Activated CD4-positive, alpha-beta T cell treated with anti-CD3 and anti-CD28 coated beads, Interleukin-10, Interleukin-2, amounts not matched to agents 100 ng/mL and 50 ng/mL, durations not matched to agents 16 hours and 8 hours (primary cell): ENCODE measurements around the gene KIF22.
A peak's percentile ranks its signal among the peaks of the same experiment; 100 is the strongest.

Experiments
- DNase-seq: peaks from one replicate; pipeline ENCODE4 v3.0.0-alpha.2; 2020

The KIF22 gene

GRCh38 chr16:29843931-29844330 lies 53.4 kb downstream of the KIF22 start:
- no peak for DNase-seq

GRCh38 chr16:29844575-29845331 lies 54.2 kb downstream of the KIF22 start:
- no peak for DNase-seq

GRCh38 chr16:29845656-29846055 lies 55.1 kb downstream of the KIF22 start:
- DNase-seq, result no peak

GRCh38 chr16:29848420-29849297 lies 58.1 kb downstream of the KIF22 start:
- peak; percentile 88 for DNase-seq

GRCh38 chr16:29849505-29849904 lies 59.0 kb downstream of the KIF22 start:
- DNase-seq, result no peak

GRCh38 chr16:29850998-29851397 lies 60.4 kb downstream of the KIF22 start:
- no peak for DNase-seq

- no peak for DNase-seq
Measured at GRCh38 chr16:29852654-29853053, 62.1 kb downstream of the KIF22 start.

GRCh38 chr16:29854520-29855100 lies 64.1 kb downstream of the KIF22 start:
- DNase-seq, result no peak
